Measurements from ENCODE around the gene TMEM131.

Gene TMEM131

DNA sequence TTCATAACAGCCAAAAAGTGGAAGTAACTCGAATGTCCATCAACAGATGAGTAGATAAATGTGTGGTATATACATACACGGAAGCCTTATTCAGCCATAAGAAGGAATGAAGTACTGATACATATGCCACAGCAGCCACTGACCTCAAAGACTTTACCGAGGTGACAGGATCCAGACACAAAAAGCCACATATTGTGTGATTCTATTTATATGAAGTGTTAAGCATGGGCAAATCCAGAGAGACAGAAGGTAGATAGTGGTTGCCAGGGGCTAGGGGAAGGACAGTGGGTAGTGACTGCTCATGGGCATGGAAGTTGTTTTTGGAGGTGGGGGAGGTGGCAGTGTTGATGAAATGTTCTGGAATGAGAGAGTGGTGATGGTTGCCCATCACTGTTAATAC lies 248.5 kb downstream of the TMEM131 start:
- Mint-ChIP-seq H3K9me3 (no peaks in the 10 kb centered on the region), H3K27ac (peak overlapping the region; percentile 4), H3K27me3 (no peaks in the 10 kb centered on the region), H3K4me3 (no peak overlapping the region), H3K4me1 (ENCODE audit: low read depth) (peaks cover 54% of the 10 kb centered on the region), H3K36me3 (ENCODE audit: low read depth) (peaks cover 22% of the 10 kb centered on the region)
- DNase-seq: peak; percentile 24

DNA sequence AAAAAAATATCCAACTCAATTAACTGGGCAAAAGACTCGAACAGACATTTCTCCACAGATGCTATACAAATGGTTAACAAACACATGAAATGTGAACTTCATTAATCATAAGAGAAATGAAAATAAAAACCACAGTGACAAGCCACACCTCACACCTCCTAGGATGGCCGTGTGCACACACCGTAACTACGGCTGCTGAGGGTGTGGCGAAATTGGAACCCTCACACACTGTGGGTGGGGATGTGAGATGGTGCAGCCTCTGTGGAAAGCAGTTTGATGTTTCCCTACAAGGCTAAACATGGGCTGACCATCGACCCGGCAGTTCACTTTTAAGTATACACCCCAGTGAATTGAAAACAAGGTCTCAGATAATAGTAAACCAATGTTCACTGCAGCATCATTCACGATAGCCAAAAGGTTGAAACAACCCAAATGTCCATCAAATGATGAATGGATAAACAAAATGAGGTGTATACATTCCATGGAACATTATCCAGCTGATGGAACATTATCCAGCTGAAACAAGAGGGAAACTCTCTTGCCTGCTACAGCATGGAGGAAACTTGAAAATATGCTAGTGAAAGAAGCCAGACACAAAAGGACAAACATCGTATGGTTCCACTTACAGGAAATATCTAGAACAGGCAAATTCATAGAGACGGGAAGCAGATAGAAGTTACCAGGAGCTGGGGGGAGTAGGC lies 250.1 kb downstream of the TMEM131 start:
- Mint-ChIP-seq H3K4me3 (peak overlapping the region; percentile 3), H3K27me3 (no peaks in the 10 kb centered on the region), H3K9me3 (no peaks in the 10 kb centered on the region), H3K27ac (peak overlapping the region; percentile 62), H3K4me1 (ENCODE audit: low read depth) (peaks cover 71% of the 10 kb centered on the region), H3K36me3 (ENCODE audit: low read depth) (peaks cover 35% of the 10 kb centered on the region)
- DNase-seq: peak; percentile 67

DNA sequence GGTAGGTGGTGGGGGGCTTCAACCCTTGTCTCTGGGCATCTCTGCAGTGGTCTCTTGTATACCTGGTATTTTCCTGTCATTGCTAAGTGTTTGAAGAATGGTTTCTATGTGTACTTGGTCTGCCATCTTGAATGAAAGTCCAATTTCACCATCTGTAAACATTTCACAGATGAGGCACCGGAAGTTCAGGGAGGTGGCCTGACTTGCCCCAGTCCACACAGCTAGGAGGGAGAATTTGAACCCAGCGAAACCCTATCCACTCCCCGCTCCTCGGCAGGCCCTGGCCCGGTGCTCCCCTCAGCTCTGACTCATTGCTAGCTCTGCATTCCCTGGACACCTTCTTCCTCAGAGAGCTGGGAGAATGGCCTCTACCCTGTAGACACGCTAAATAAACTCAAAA lies 251.8 kb downstream of the TMEM131 start:
- peaks cover 72% of the 10 kb centered on the region for H3K4me1 Mint-ChIP-seq (ENCODE audit: low read depth)
- no peak overlapping the region for H3K4me3 Mint-ChIP-seq
- no peak for DNase-seq
- H3K27ac Mint-ChIP-seq: peak overlapping the region; percentile 22
- H3K27me3 Mint-ChIP-seq: no peaks in the 10 kb centered on the region
- no peaks in the 10 kb centered on the region for H3K9me3 Mint-ChIP-seq
- peaks cover 48% of the 10 kb centered on the region for H3K36me3 Mint-ChIP-seq (ENCODE audit: low read depth)

DNA sequence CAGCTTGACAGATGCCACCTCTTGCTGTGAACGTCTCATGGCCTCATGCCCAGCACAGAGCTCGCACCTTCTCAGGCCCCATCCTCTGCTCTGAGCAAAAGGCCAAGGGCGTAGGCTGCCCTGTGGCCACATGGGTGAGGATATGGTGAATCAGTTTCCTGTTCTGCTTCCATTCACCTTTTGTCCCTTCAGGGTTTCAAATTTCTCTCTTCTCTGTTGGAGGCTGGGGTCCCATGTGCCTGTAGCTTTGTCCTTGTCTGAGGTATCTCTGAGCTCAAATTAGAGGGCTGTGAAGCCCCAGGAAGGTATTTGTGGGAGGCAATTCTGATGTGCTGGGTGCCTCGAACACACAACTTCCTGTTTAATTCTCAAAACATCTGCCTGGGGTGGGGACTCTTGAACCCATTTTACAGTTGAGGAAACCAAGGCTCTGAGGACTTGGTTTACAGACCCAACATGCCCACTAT lies 253.3 kb downstream of the TMEM131 start:
- peaks cover 63% of the 10 kb centered on the region for H3K36me3 Mint-ChIP-seq (ENCODE audit: low read depth)
- no peaks in the 10 kb centered on the region for H3K27me3 Mint-ChIP-seq
- peak overlapping the region; percentile 89 for H3K27ac Mint-ChIP-seq
- H3K9me3 Mint-ChIP-seq: no peaks in the 10 kb centered on the region
- DNase-seq: peak; percentile 51
- peak overlapping the region; percentile 24 for H3K4me3 Mint-ChIP-seq
- H3K4me1 Mint-ChIP-seq (ENCODE audit: low read depth): peaks cover 68% of the 10 kb centered on the region

DNA sequence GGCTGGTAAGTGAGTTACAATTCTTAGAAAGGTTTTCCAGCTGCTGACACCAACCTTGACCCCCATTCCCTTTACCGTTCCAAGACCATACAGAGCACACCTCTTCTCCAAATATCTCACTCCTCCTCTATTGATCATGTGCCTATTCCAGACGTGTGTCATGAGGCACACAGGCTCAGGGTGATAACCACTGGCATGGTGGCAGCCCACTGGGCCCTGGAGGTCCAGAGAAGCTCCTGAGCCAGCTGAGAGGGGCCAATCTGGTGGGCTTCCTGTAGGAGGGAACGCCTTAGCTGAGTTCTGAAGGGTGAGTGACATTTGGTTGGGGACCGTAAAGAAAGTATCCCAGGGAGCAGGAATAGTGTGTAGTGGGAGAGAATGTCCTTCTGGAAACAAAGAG lies 254.1 kb downstream of the TMEM131 start:
- peak overlapping the region; percentile 89 for H3K27ac Mint-ChIP-seq
- no peaks in the 10 kb centered on the region for H3K9me3 Mint-ChIP-seq
- no peak overlapping the region for H3K4me3 Mint-ChIP-seq
- DNase-seq: peak; percentile 32
- H3K36me3 Mint-ChIP-seq (ENCODE audit: low read depth): peaks cover 71% of the 10 kb centered on the region
- no peaks in the 10 kb centered on the region for H3K27me3 Mint-ChIP-seq
- H3K4me1 Mint-ChIP-seq (ENCODE audit: low read depth): peaks cover 61% of the 10 kb centered on the region

DNA sequence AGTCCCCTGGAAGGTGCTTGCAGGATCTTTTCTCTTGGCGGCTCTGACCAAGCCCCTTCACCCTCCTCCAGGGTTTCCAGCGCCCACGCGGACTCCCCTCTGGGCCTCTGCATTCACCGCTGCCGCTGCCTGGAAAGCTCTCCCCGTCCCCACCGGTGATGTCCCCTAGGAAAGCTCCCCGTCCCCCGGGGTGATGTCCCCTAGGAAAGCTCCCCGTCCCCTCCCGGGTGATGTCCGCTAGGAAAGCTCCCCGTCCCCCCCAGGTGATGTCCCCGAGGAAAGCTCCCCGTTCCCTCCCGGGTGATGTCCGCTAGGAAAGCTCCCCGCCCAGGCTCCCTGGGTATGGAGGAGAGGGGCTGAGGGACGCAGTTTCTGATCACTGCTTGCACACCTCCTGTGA lies 254.5 kb downstream of the TMEM131 start:
- Mint-ChIP-seq H3K27ac (peak overlapping the region; percentile 89), H3K27me3 (no peaks in the 10 kb centered on the region), H3K4me3 (no peak overlapping the region), H3K36me3 (ENCODE audit: low read depth) (peaks cover 75% of the 10 kb centered on the region), H3K4me1 (ENCODE audit: low read depth) (peaks cover 58% of the 10 kb centered on the region), H3K9me3 (no peaks in the 10 kb centered on the region)
- DNase-seq: peak; percentile 32

DNA sequence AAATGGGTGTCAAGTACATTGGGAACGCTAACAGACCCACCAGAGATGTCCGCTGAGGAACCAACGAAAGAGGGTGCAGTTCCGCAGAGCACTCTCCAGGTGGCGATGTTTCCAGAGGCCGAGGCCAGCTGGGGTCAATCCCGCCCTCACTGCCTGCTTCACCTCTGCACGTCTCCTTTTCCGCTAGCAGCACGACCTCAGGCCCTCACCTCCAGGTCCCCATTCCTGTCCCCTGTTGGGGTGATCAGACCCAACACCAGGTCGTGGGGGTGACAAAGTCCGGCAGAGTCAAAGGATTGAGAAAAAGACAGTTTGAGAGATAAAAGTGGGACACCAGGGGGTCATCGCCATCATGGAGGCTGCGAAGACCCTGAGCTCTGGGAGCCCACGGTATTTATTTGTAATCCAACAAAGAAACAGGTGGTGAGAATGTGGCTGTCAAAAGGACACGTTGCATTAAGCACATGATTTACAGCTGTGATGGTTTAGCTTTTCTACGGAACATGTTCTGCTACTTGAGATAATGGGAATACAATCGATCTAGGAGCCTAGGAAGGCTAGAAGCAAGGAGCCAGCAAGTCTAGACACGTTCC lies 255.1 kb downstream of the TMEM131 start:
- Mint-ChIP-seq H3K4me1 (ENCODE audit: low read depth) (peaks cover 54% of the 10 kb centered on the region), H3K4me3 (no peak overlapping the region), H3K27me3 (no peaks in the 10 kb centered on the region), H3K27ac (peak overlapping the region; percentile 76), H3K36me3 (ENCODE audit: low read depth) (peaks cover 80% of the 10 kb centered on the region), H3K9me3 (no peaks in the 10 kb centered on the region)
- DNase-seq: peak; percentile 61

DNA sequence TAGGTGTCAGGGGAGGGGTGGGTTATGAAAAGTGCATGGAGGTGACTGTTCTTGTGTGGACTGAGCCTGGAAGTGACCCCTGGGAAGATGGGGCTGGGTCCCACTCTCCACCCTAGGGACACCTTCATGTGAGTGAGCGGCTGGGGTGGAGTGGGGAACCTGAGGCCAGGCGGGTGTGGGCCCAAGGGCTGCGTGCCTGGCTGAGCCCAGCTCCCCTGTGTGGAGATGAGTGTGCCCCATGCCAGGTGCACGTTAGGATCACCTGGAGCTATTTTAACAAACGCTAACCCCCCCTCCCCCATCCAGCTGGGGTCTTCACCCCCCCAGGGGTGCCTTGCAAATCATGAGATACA lies 255.9 kb downstream of the TMEM131 start:
- DNase-seq: peak; percentile 27
- Mint-ChIP-seq H3K36me3 (ENCODE audit: low read depth) (peaks cover 86% of the 10 kb centered on the region), H3K27me3 (no peaks in the 10 kb centered on the region), H3K4me3 (no peak overlapping the region), H3K27ac (no peak overlapping the region), H3K9me3 (no peaks in the 10 kb centered on the region), H3K4me1 (ENCODE audit: low read depth) (peaks cover 46% of the 10 kb centered on the region)

DNA sequence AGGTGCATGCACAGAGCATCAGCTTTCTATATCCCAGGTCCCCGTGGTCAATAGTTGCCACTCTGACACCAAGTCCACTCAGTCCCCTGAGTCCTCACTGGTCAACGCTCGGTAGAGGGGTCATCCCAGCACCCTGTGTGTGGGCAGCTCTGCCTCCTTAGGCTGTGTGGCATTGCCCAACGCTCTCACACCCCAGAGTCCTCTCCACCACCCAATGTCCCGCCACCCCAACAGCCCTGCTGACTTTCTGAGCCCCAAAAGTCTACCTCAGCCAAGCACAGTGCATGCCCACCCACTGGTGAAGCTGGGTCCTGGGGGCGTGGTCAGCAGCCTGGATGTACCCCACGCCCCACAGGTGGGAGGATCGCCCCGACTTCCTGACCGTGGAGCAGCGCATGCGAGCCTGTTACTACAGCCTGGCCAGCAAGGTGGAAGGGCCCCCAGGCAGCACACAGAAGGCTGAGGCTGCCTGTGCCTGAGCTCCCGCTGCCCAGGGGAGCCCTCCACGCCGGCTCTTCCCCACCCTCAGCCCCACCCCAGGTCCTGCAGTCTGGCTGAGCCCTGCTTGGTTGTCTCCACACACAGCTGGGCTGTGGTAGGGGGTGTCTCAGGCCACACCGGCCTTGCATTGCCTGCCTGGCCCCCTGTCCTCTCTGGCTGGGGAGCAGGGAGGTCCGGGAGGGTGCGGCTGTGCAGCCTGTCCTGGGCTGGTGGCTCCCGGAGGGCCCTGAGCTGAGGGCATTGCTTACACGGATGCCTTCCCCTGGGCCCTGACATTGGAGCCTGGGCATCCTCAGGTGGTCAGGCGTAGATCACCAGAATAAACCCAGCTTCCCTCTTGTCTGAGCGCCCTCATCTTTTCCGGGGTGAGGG lies 256.5 kb downstream of the TMEM131 start:
- H3K4me3 Mint-ChIP-seq: no peak overlapping the region
- H3K9me3 Mint-ChIP-seq: no peaks in the 10 kb centered on the region
- peaks cover 41% of the 10 kb centered on the region for H3K4me1 Mint-ChIP-seq (ENCODE audit: low read depth)
- no peaks in the 10 kb centered on the region for H3K27me3 Mint-ChIP-seq
- peaks cover 88% of the 10 kb centered on the region for H3K36me3 Mint-ChIP-seq (ENCODE audit: low read depth)
- H3K27ac Mint-ChIP-seq: peak overlapping the region; percentile 66
- DNase-seq: peak; percentile 32

DNA sequence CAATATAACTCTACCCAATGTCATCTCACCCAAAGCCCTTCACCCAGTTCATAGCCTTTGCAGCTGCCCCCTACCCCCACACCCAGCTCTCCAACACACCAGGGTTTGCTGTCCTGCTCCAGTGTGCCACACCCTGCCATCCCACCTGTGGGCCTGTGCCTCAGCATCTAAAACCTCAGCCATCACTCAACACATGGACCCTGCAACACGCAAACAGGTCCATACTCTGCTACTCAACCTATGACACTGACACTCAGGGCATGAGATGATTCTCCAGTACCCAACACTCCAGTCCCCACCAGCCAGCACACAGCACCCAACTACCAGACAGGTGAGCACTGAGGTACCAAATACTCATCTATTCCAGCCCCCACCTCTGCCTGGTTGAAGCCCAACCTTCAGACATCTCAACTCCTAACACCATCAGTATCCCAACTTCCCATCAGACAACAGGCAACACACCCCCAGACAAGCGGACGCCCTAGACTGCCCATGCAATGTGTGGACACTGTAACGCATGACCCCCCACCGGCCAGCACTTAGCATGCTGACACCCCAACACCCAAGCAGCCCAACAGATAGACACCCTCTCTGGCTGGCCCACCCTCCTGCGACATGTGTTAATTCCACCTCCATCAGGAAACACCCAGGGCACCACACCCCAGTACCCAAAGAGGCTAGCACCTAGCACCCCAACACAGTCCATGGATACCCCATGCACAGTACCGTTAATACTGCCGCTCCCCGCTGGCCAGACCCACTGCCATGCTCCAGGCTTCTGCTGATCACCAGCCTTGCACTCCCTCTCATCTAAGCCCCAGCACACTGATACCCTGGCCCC lies 257.3 kb downstream of the TMEM131 start:
- peak overlapping the region; percentile 66 for H3K27ac Mint-ChIP-seq
- H3K4me3 Mint-ChIP-seq: no peak overlapping the region
- H3K9me3 Mint-ChIP-seq: no peaks in the 10 kb centered on the region
- peaks cover 89% of the 10 kb centered on the region for H3K36me3 Mint-ChIP-seq (ENCODE audit: low read depth)
- H3K27me3 Mint-ChIP-seq: no peaks in the 10 kb centered on the region
- H3K4me1 Mint-ChIP-seq (ENCODE audit: low read depth): peaks cover 34% of the 10 kb centered on the region
- DNase-seq: peak; percentile 30

DNA sequence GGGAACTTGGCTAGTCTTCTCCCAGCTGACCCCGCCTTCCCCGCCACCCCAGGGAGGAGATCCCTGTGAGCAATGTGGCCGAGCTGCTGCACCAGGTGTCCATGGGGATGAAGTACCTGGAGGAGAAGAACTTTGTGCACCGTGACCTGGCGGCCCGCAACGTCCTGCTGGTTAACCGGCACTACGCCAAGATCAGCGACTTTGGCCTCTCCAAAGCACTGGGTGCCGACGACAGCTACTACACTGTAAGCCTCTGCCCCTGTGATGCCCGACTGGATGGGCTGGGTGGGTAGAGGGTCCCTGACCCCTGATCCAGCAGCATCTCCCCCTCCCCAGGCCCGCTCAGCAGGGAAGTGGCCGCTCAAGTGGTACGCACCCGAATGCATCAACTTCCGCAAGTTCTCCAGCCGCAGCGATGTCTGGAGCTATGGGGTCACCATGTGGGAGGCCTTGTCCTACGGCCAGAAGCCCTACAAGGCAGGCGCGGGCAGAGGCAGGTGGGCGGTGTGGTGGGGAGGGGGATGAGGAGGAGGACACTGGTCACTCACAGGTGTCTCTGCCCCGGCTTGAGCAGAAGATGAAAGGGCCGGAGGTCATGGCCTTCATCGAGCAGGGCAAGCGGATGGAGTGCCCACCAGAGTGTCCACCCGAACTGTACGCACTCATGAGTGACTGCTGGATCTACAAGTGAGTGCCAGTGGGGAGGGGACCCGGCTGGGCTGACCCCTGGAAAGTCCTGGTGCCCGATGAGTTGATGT lies 258.1 kb downstream of the TMEM131 start:
- Mint-ChIP-seq H3K36me3 (ENCODE audit: low read depth) (peaks cover 89% of the 10 kb centered on the region), H3K27me3 (no peaks in the 10 kb centered on the region), H3K9me3 (no peaks in the 10 kb centered on the region), H3K27ac (peak overlapping the region; percentile 1), H3K4me3 (no peak overlapping the region), H3K4me1 (ENCODE audit: low read depth) (peaks cover 30% of the 10 kb centered on the region)
- peak; percentile 28 for DNase-seq

DNA sequence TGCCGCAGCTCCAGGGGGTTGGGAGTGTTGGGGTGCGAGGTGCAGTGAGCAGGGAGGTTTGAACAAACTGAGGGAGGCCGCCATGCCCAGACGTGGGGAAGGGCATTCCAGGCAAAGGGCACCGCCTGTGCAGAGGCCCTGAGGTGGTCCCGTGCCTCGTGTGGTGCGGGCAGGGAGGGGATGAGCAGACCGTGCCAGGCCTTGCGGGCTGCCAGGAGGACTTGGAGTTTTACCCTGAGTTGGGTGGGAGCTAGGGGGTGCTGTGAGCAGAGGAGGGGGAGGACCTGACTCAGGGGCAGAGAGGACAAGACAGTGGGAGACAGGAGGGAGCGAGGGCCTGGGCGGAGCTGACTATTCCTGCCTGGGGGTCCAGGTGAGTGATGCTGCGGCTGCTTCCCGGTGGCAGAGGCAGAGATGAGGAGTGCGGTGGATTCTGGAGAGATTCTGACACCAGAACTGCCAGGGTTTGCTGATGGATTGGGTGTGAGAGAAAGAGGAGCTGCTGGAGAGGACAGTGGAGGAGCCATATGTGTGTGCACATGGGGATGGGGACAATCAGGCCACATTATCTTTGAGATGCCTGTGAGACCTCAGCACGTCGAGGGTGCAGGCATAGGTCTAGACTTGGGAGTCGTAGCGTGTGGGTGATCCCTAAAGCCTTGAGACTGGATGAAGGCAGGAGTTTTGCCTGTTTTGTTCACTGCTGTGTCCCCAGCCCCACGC lies 259.0 kb downstream of the TMEM131 start:
- Mint-ChIP-seq H3K36me3 (ENCODE audit: low read depth) (peaks cover 92% of the 10 kb centered on the region), H3K9me3 (no peaks in the 10 kb centered on the region), H3K4me3 (no peak overlapping the region), H3K27ac (peak overlapping the region; percentile 26), H3K4me1 (ENCODE audit: low read depth) (peaks cover 24% of the 10 kb centered on the region), H3K27me3 (no peaks in the 10 kb centered on the region)
- peak; percentile 23 for DNase-seq

DNA sequence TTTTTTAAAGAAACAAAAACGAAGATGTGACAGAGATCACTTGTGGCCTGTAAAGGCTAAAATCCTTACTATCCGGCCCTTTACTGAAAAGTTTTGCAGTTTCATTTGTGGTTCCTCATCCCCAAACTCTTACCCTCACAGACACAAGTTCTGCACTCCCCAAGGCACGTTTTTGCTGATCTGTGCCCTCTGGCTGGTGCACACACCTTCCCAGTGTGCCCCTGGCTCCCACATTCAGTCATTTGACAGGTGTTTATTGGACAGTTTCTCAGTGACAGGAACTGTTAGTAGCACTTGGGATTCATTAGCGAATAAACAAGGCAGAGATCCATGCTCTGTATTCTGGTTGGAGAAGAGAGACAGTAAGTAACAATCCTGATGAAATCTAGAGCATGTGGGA lies 259.6 kb downstream of the TMEM131 start:
- DNase-seq: no peak
- no peaks in the 10 kb centered on the region for H3K27me3 Mint-ChIP-seq
- H3K9me3 Mint-ChIP-seq: no peaks in the 10 kb centered on the region
- peak overlapping the region; percentile 26 for H3K27ac Mint-ChIP-seq
- H3K4me3 Mint-ChIP-seq: no peak overlapping the region
- peaks cover 24% of the 10 kb centered on the region for H3K4me1 Mint-ChIP-seq (ENCODE audit: low read depth)
- H3K36me3 Mint-ChIP-seq (ENCODE audit: low read depth): peaks cover 92% of the 10 kb centered on the region

All from activated T-cell treated with anti-CD3 and anti-CD28 coated beads, Interleukin-2, amount 50 U/mL, for 24 hours (primary cell).